GM18858 (cell line): ENCODE measurements around the gene ADAMTS6.
"Not testable (repeated sequence)": the region's sequence is repeated elsewhere in the genome, so short reads cannot be mapped to it uniquely, and the experiment has no call there.

Source experiments
- ATAC-seq: cut with Tn5 transposase; IDR thresholded peaks from one replicate; pipeline ENCODE4 v1.9.1; 2021; ENCODE audit not compliant: unreplicated experiment

ADAMTS6 gene

GRCh38 chr5:65468633-65469032, 13.1 kb downstream of the ADAMTS6 start:
- no peak for ATAC-seq

- ATAC-seq = no peak
Observed at GRCh38 chr5:65462139-65462705, 19.5 kb downstream of the ADAMTS6 start.

GRCh38 chr5:65461490-65461889, 20.2 kb downstream of the ADAMTS6 start:
- no peak for ATAC-seq

GRCh38 chr5:65459995-65460394, 21.7 kb downstream of the ADAMTS6 start:
- no peak for ATAC-seq

- ATAC-seq = no peak
Observed at GRCh38 chr5:65455064-65455463, 26.7 kb downstream of the ADAMTS6 start.

GRCh38 chr5:65451436-65451835, 30.3 kb downstream of the ADAMTS6 start:
- no peak for ATAC-seq

GRCh38 chr5:65446682-65447081, 35.0 kb downstream of the ADAMTS6 start:
- ATAC-seq = no peak

GRCh38 chr5:65441800-65442199, 39.9 kb downstream of the ADAMTS6 start:
- ATAC-seq = no peak

GRCh38 chr5:65440456-65440855, 41.3 kb downstream of the ADAMTS6 start:
- ATAC-seq = no peak

GRCh38 chr5:65434122-65434521, 47.6 kb downstream of the ADAMTS6 start:
- no peak for ATAC-seq

- no peak for ATAC-seq
Observed at GRCh38 chr5:65426656-65427055, 55.1 kb downstream of the ADAMTS6 start.

GRCh38 chr5:65423623-65424022, 58.1 kb downstream of the ADAMTS6 start:
- ATAC-seq = no peak

GRCh38 chr5:65418661-65419060, 63.1 kb downstream of the ADAMTS6 start:
- no peak for ATAC-seq

GRCh38 chr5:65413822-65414221, 67.9 kb downstream of the ADAMTS6 start:
- no peak for ATAC-seq

GRCh38 chr5:65412842-65413241, 68.9 kb downstream of the ADAMTS6 start:
- ATAC-seq = no peak

GRCh38 chr5:65411356-65411755, 70.4 kb downstream of the ADAMTS6 start:
- ATAC-seq = no peak

- no peak for ATAC-seq
Observed at GRCh38 chr5:65395526-65396155, 86.1 kb downstream of the ADAMTS6 start.

- no peak for ATAC-seq
Observed at GRCh38 chr5:65394087-65394486, 87.6 kb downstream of the ADAMTS6 start.

GRCh38 chr5:65391591-65391990, 90.1 kb downstream of the ADAMTS6 start:
- no peak for ATAC-seq

GRCh38 chr5:65390208-65390607, 91.5 kb downstream of the ADAMTS6 start:
- no peak for ATAC-seq

GRCh38 chr5:65383859-65384258, 97.9 kb downstream of the ADAMTS6 start:
- no peak for ATAC-seq

GRCh38 chr5:65382582-65382981, 99.1 kb downstream of the ADAMTS6 start:
- ATAC-seq = no peak

GRCh38 chr5:65370505-65370904, 111.2 kb downstream of the ADAMTS6 start:
- ATAC-seq = not testable (repeated sequence)
